Mesothelial cell of epicardium (in vitro differentiated cells): Measurements from ENCODE around the gene DPYD. TPM values are rescaled to one million over a fixed set of nuclear protein-coding genes. Genes with fewer than 3 reads are reported as not detected.
"Not testable (repeated sequence)": the region's sequence is repeated elsewhere in the genome, so short reads cannot be mapped to it uniquely, and the experiment has no call there.

Experiments used
- DNase-seq, 2 experiments: peaks; one replicate each; pipeline ENCODE4 v3.0.0; 2021; ENCODE audit warnings: low spot score in 2 of 2; ENCODE audit not compliant: unreplicated experiment in 2 of 2
- H3K27ac Mint-ChIP-seq: 2 replicates; pipeline ENCODE4 v1.8.0; 2021; ENCODE audit warnings: mixed read lengths
- H3K27me3 Mint-ChIP-seq: 2 replicates; pipeline ENCODE4 v1.8.0; 2021; ENCODE audit warnings: low read depth, mixed read lengths
- H3K36me3 Mint-ChIP-seq: 2 replicates; pipeline ENCODE4 v1.8.0; 2021; ENCODE audit warnings: mixed read lengths
- H3K4me1 Mint-ChIP-seq: 2 replicates; pipeline ENCODE4 v1.8.0; 2021; ENCODE audit warnings: mixed read lengths
- H3K4me3 Mint-ChIP-seq: 2 replicates; pipeline ENCODE4 v1.8.0; 2021; ENCODE audit warnings: mild to moderate bottlenecking, moderate library complexity, mixed read lengths
- H3K9me3 Mint-ChIP-seq: 2 replicates; pipeline ENCODE4 v1.8.0; 2021; ENCODE audit warnings: mixed read lengths
- CTCF ChIP-seq: fragments of 200-600 bp; sonication (generic); IDR thresholded peaks from one replicate; pipeline ENCODE4 v1.5.0; 2021; ENCODE audit warnings: antibody characterized with exemption; ENCODE audit not compliant: unreplicated experiment
- total RNA-seq: library from RNA; stranded (reverse); gene quantifications from 3 replicates; pipeline ENCODE4 v1.2.1, GENCODE V29; 2021

The DPYD gene
- total RNA-seq, 1 donor from 2014 or later = 13.3 TPM

- no peak for DNase-seq
- no peaks in the 10 kb centered on the region for H3K36me3 Mint-ChIP-seq
- H3K9me3 Mint-ChIP-seq = peaks cover 9% of the 10 kb centered on the region
- TF ChIP-seq CTCF = peak; percentile 68
- H3K4me1 Mint-ChIP-seq = no peaks in the 10 kb centered on the region
- no peaks in the 10 kb centered on the region for H3K27me3 Mint-ChIP-seq
- no peak overlapping the region for H3K4me3 Mint-ChIP-seq
- H3K27ac Mint-ChIP-seq = no peak overlapping the region
Measured at GRCh38 chr1:97243973-97244560, 676.8 kb downstream of the DPYD start.

- DNase-seq = no peak
- Mint-ChIP-seq H3K4me3 (no peak overlapping the region), H3K9me3 (no peaks in the 10 kb centered on the region), H3K27me3 (no peaks in the 10 kb centered on the region), H3K36me3 (no peaks in the 10 kb centered on the region), H3K4me1 (no peaks in the 10 kb centered on the region), H3K27ac (no peak overlapping the region)
- TF ChIP-seq CTCF = no peak
Measured at GRCh38 chr1:97238816-97239215, 682.0 kb downstream of the DPYD start.

- not testable (repeated sequence) for H3K4me3 Mint-ChIP-seq, DNase-seq, H3K4me1 Mint-ChIP-seq, H3K9me3 Mint-ChIP-seq, H3K27me3 Mint-ChIP-seq, H3K27ac Mint-ChIP-seq, H3K36me3 Mint-ChIP-seq
Measured at GRCh38 chr1:97231354-97231753, 689.5 kb downstream of the DPYD start.

- Mint-ChIP-seq H3K4me3 (no peak overlapping the region), H3K4me1 (peaks cover 2% of the 10 kb centered on the region), H3K27ac (no peak overlapping the region), H3K27me3 (no peaks in the 10 kb centered on the region), H3K36me3 (no peaks in the 10 kb centered on the region), H3K9me3 (no peaks in the 10 kb centered on the region)
- TF ChIP-seq CTCF = no peak
- DNase-seq = no peak
Measured at GRCh38 chr1:97212671-97213070, 708.2 kb downstream of the DPYD start.

GRCh38 chr1:97210307-97210706 is 710.5 kb downstream of the DPYD start:
- no peaks in the 10 kb centered on the region for H3K36me3 Mint-ChIP-seq
- no peaks in the 10 kb centered on the region for H3K27me3 Mint-ChIP-seq
- H3K4me1 Mint-ChIP-seq = peaks cover 2% of the 10 kb centered on the region
- no peak for TF ChIP-seq CTCF
- no peak for DNase-seq
- no peaks in the 10 kb centered on the region for H3K9me3 Mint-ChIP-seq
- no peak overlapping the region for H3K4me3 Mint-ChIP-seq
- H3K27ac Mint-ChIP-seq = no peak overlapping the region

GRCh38 chr1:97209381-97209957 is 711.4 kb downstream of the DPYD start:
- no peak for TF ChIP-seq CTCF
- Mint-ChIP-seq H3K27ac (no peak overlapping the region), H3K4me1 (peaks cover 2% of the 10 kb centered on the region), H3K4me3 (no peak overlapping the region), H3K27me3 (no peaks in the 10 kb centered on the region), H3K36me3 (no peaks in the 10 kb centered on the region), H3K9me3 (no peaks in the 10 kb centered on the region)
- DNase-seq = no peak
